ENCODE results near the gene PLB1. TPM values are rescaled to one million over a fixed set of nuclear protein-coding genes. Genes with fewer than 3 reads are reported as not detected.
A peak's percentile ranks its signal among the peaks of the same experiment; 100 is the strongest.

The PLB1 gene
- polyA plus RNA-seq, 3 donors: 20.2 to 35.8 (median 23.9) TPM

- Histone ChIP-seq H3K9me3 (replicated peaks in 1 of 2; ENCODE audit: control insufficient read depth in 1 of 2, insufficient read depth in 1 of 2, low read length in 2 of 2) (no peaks in the 10 kb centered on the region), H4K20me1 (ENCODE audit: insufficient read depth, low read length) (no peaks in the 10 kb centered on the region), H3K27me3 (ENCODE audit: control insufficient read depth in 2 of 2, insufficient read depth in 2 of 2, low read length in 2 of 2) (no peaks in the 10 kb centered on the region), H3K4me1 (ENCODE audit: control insufficient read depth in 1 of 2, insufficient read depth in 2 of 2, low read length in 2 of 2) (peaks cover 13 to 18% of the 10 kb centered on the region in 2 donors), H3K79me2 (ENCODE audit: insufficient read depth, low read length) (no peaks in the 10 kb centered on the region), H3K4me3 (replicated peaks in 1 of 3; ENCODE audit: low read depth in 2 of 3, low read length in 3 of 3) (no peak overlapping the region), H2AFZ (ENCODE audit: insufficient read depth, low read depth, low read length, poor library complexity, severe bottlenecking) (no peak overlapping the region), H3K9ac (ENCODE audit: insufficient read depth, low read length, poor library complexity, severe bottlenecking) (no peak overlapping the region), H3K4me2 (replicated peaks; ENCODE audit: extremely low read depth, low read length, poor library complexity, severe bottlenecking) (no peak overlapping the region), H3K36me3 (replicated peaks in 1 of 2; ENCODE audit: control insufficient read depth in 1 of 2, insufficient read depth in 2 of 2, low read length in 2 of 2) (no peaks in the 10 kb centered on the region), H3K27ac (ENCODE audit: low read depth in 1 of 2, low read length in 2 of 2) (no peak overlapping the region)
- DNase-seq: no peak
- H3K9me3 Mint-ChIP-seq: no peaks in the 10 kb centered on the region
- H3K4me1 Mint-ChIP-seq: peaks cover 20% of the 10 kb centered on the region
- intact Hi-C loops (cut with micrococcal nuclease): no loop called here
- H3K4me3 Mint-ChIP-seq: no peak overlapping the region
- H3K27me3 Mint-ChIP-seq (ENCODE audit: low read depth in 3 of 3): peaks cover 0 to 2% (median 0%) of the 10 kb centered on the region in 3 donors
- H3K27ac Mint-ChIP-seq: peak overlapping the region in 5 of 7 donors; percentile 19 to 67 (median 33)
- WGBS (ENCODE audit: insufficient coverage): 79% methylated on average over 5 of the region's 6 CpGs
- TF ChIP-seq CTCF (IDR thresholded peaks at IDR 0.05): no peak
- no peaks in the 10 kb centered on the region for H3K36me3 Mint-ChIP-seq
Observed at GRCh38 chr2:28582152-28582551, 86.3 kb downstream of the PLB1 start.

GRCh38 chr2:28582595-28582994, 86.7 kb downstream of the PLB1 start:
- 84% methylated on average over 4 of the region's 5 CpGs for WGBS (ENCODE audit: insufficient coverage)

More at GRCh38 chr2:28582595-28582994, 86.7 kb downstream of the PLB1 start:
- H3K9me3 Mint-ChIP-seq: peaks cover 0 to 1% (median 0%) of the 10 kb centered on the region in 7 donors
- Histone ChIP-seq H3K27ac (ENCODE audit: low read depth in 1 of 2, low read length in 2 of 2) (no peak overlapping the region), H3K4me3 (replicated peaks in 1 of 3; ENCODE audit: low read depth in 2 of 3, low read length in 3 of 3) (no peak overlapping the region), H3K9me3 (replicated peaks in 1 of 2; ENCODE audit: control insufficient read depth in 1 of 2, insufficient read depth in 1 of 2, low read length in 2 of 2) (no peaks in the 10 kb centered on the region), H3K36me3 (replicated peaks in 1 of 2; ENCODE audit: control insufficient read depth in 1 of 2, insufficient read depth in 2 of 2, low read length in 2 of 2) (no peaks in the 10 kb centered on the region), H2AFZ (ENCODE audit: insufficient read depth, low read depth, low read length, poor library complexity, severe bottlenecking) (no peak overlapping the region), H3K4me1 (ENCODE audit: control insufficient read depth in 1 of 2, insufficient read depth in 2 of 2, low read length in 2 of 2) (peaks cover 15 to 22% of the 10 kb centered on the region in 2 donors), H3K9ac (ENCODE audit: insufficient read depth, low read length, poor library complexity, severe bottlenecking) (no peak overlapping the region), H3K4me2 (replicated peaks; ENCODE audit: extremely low read depth, low read length, poor library complexity, severe bottlenecking) (no peak overlapping the region), H3K79me2 (ENCODE audit: insufficient read depth, low read length) (no peaks in the 10 kb centered on the region), H3K27me3 (ENCODE audit: control insufficient read depth in 2 of 2, insufficient read depth in 2 of 2, low read length in 2 of 2) (no peaks in the 10 kb centered on the region), H4K20me1 (ENCODE audit: insufficient read depth, low read length) (no peaks in the 10 kb centered on the region)
- H3K27me3 Mint-ChIP-seq (ENCODE audit: low read depth in 3 of 3): peaks cover 0 to 2% (median 0%) of the 10 kb centered on the region in 3 donors
- DNase-seq: no peak
- no peaks in the 10 kb centered on the region for H3K36me3 Mint-ChIP-seq
- H3K27ac Mint-ChIP-seq: peak overlapping the region in 2 of 7 donors; percentile 35 to 72
- H3K4me3 Mint-ChIP-seq: no peak overlapping the region
- TF ChIP-seq CTCF (IDR thresholded peaks at IDR 0.05): no peak
- intact Hi-C loops (cut with micrococcal nuclease): no loop called here
- peaks cover 22% of the 10 kb centered on the region for H3K4me1 Mint-ChIP-seq
